Testis (tissue), 2 donors: ENCODE measurements around the gene TNPO3.

Experiments used
- POLR2A ChIP-seq: fragments of 450-650 bp; IDR thresholded peaks from one replicate; pipeline ENCODE4 v1.6.1; 2017; ENCODE audit warnings: antibody characterized with exemption, mild to moderate bottlenecking, moderate library complexity
- TF ChIP-seq, protein P1 (sequence below), 3 experiments: fragments of 450-650 bp in 2 of 3; fragments of 200-600 bp in 1 of 3; sonication (generic) in 1 of 3; IDR thresholded peaks; one replicate each; pipeline ENCODE4 v1.5.1; 2016 to 2019; ENCODE audit warnings: antibody characterized with exemption in 3 of 3, mild to moderate bottlenecking in 2 of 3, moderate library complexity in 1 of 3

DNA sequence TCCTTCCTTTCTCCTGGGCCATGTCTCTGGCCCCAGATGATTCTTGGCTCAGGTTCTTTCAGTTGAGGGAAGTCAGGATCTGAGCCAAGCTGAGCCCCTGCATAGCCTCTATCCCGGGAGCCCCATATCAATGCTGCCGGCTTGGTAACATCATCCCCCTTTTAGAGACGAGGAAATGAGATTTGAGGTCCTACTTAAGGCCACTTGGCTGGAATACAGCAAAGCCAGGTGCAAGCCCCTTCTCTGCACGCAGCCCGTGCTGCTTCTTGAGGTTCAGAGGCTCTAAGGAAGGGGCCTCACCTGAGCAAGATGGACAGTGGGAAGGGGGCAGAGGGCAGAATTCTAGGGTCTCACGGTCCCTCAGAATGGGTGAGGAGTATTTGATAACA lies 119.6 kb downstream of the TNPO3 start:
- no peak for TF ChIP-seq POLR2A
- TF ChIP-seq, protein P1, sequence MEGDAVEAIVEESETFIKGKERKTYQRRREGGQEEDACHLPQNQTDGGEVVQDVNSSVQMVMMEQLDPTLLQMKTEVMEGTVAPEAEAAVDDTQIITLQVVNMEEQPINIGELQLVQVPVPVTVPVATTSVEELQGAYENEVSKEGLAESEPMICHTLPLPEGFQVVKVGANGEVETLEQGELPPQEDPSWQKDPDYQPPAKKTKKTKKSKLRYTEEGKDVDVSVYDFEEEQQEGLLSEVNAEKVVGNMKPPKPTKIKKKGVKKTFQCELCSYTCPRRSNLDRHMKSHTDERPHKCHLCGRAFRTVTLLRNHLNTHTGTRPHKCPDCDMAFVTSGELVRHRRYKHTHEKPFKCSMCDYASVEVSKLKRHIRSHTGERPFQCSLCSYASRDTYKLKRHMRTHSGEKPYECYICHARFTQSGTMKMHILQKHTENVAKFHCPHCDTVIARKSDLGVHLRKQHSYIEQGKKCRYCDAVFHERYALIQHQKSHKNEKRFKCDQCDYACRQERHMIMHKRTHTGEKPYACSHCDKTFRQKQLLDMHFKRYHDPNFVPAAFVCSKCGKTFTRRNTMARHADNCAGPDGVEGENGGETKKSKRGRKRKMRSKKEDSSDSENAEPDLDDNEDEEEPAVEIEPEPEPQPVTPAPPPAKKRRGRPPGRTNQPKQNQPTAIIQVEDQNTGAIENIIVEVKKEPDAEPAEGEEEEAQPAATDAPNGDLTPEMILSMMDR (IDR thresholded peaks at IDR 0.05) = no peak
